Measurements from ENCODE around the gene ADIPOR2.

GRCh38 chr12:1680804-1681492 lies 9.9 kb upstream of the ADIPOR2 start:
- TF ChIP-seq POLR2A (IDR thresholded peaks at IDR 0.05) (no peak), CTCF (IDR thresholded peaks at IDR 0.05) (no peak)

All from stomach (tissue), 4 donors.